ENCODE data around the gene PPP4R2. TPM values are rescaled to one million over a fixed set of nuclear protein-coding genes. Genes with fewer than 3 reads are reported as not detected.
A peak's percentile ranks its signal among the peaks of the same experiment; 100 is the strongest.
"Not testable (repeated sequence)": the region's sequence is repeated elsewhere in the genome, so short reads cannot be mapped to it uniquely, and the experiment has no call there.

Gene PPP4R2
- total RNA-seq, 1 donor from 2014 or later, result 69.4 TPM

- no peak for DNase-seq (ENCODE audit: low spot score)
Observed at GRCh38 chr3:72977060-72977808, 19.4 kb upstream of the PPP4R2 start.

DNA sequence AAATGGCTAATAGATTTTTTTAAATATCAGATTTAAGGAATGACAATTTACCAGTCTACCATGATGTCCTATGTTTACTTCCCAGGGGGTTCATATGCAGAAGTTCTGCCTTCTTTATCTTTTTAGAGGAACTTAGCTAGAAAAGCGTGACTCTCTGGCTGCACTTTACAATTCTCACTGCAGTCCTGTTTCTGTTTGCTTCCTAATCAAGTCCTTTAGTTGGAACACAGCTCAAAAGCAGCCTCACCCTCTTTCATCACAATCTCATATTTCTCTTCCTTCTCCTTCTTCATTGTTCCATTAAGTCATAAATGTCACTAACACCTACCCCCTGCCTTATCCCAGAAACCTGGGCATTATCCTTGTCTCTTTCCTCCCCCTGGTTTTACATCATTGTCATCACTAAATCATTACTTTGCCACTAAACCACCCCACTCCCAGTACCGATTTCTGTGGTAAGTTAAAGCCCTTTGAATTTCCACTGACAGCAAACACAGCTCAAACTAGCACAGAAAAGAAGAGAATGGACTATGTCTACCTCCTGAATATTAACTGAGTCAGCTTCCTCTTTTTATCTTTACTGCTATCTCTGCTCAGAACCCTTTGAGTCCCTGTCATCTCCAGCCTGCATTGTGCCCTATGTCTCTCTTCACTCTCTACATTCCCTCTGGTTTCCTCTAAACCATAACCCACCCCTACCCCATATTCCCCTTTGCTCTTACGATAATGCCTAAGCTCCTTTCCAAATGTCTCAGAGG lies 13.8 kb upstream of the PPP4R2 start:
- DNase-seq (ENCODE audit: low spot score), result no peak

GRCh38 chr3:72985576-72985975 lies 11.0 kb upstream of the PPP4R2 start:
- DNase-seq (ENCODE audit: low spot score), result no peak

DNA sequence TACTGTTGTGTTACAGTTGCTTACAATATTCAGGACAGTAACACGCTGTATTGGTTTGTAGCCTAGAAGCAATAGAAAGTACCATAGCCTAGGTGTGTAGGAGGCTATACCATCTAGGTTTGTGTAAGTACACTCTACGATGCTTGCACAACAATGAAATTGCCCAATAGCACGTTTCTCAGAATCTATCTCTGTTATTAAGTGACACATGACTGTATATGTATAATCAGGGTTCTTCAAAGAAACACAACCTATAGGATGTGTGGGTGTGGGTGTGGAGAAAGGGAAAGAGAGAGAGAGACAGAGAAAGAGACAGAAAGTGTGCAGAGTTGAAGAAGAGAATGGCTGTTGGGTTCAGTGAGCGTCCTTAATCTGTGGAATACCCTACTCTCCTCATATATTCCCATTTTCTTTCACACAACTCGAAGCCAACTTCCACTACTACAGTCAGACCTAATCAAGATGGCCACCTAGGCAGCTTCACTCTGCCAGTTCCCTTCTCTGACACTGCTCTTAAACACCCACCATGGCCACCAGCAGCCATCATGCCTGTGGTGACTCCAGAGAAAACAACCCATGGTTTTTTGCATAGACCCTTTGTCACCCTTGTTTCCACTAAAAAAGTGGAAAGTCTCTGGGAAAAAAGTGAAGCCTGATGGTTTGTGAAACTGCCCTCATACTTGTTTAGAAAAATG lies 5.8 kb upstream of the PPP4R2 start:
- DNase-seq (ENCODE audit: low spot score), result no peak

DNA sequence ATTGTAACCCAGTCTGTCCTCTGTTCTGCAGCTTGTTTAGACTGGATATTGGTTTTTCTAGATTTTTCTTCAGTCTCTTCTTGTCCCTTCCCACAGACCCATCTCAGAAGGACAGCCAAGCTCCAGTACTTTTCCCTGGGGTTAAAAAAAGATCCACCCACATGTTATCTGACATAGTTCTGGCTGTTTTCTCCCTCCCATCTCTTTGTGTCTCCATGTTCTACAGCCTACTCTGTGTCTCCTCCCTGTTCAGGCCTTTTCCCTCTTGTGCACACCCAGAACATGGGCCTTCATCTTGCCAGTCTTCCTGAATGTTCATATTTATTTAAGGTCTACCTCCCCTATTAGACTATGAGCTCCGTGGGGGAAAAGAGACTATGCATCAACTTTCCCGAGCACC lies 5.1 kb upstream of the PPP4R2 start:
- no peak for DNase-seq (ENCODE audit: low spot score)

DNA sequence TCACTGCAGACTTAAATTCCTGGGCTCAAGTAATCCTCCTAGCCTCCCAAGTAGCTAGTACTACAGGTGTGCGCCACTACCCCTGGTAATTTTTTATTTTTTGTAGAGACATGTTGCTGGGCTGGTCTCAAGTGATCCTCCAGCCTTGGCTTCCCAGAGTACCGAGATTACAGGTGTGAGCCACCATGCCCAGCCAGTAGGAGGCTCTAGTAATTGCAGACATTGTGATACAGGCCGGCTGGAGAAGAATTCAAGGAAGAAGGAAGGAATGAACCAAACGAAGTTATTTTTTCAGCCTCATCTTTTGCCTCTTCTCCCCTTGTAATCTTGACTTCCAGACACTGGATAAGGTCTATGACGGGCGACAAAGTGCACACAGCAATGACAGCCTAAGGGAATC lies 3.2 kb upstream of the PPP4R2 start:
- no peak for DNase-seq (ENCODE audit: low spot score)

DNA sequence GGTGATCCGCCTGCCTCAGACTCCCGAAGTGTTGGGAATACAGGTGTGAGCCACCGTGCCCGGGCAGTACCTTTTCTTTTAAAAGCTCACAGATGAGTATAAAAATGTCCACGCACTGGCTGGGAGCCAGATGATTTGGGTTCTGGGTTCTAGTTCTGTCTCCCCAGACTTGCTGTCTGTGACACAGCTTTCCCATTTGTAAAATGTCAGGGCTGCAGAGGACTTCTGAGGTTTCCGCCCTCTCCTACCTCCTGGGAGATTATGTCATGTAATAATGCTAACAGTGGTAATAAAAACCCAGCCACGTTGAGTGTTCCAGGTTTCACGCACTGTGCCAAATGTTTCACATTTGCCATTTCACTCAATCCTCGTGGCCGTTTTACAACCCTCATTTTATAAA lies 1.3 kb upstream of the PPP4R2 start:
- DNase-seq (ENCODE audit: low spot score), result no peak

DNA sequence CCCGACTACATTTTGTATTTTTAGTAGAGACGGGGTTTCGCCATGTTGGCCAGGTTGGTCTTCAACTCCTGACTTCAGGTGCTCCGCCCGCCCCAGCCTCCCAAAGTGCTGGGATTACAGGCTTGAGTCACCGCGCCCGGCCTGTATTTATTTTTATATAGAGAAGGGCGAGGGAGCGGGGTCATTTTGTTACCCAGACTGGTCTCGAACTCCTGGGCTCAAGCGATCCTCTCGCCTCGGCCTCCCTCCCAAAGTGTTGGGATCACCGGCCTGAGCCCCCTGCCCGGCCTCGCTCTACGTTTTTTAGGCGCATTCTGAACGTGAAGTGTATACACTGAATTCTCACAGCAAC lies 514 bp upstream of the PPP4R2 start:
- DNase-seq (ENCODE audit: low spot score), result peak; percentile 49

DNA sequence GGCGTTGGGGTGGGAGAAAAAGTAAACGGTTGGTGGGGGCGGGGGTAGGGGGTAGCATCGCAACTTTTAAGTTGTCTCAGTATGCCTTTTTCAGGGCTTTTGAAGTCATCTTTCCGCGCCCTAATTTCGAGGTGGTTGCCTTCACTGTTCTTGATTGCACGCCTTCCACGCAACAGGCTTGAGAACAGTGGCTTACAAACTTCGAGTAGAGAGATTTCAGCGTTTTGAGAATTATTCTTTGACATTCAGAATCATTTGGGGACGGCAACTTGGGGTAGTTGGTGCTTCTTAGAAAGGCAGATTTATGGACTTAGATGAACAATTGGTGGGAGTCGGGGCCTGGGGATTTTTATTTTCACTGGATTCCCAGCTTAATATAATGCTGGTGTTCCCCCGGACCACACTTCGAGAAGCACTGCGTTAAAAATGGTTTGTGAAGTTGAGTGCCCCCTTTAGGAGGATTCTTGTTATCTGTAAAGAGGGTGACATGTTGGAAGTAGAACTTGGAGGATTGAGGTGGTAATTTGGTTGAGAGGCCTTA lies 880 bp downstream of the PPP4R2 start:
- no peak for DNase-seq (ENCODE audit: low spot score)

- no peak for DNase-seq (ENCODE audit: low spot score)
Observed at GRCh38 chr3:72998466-72998865, 1.9 kb downstream of the PPP4R2 start.

GRCh38 chr3:72999951-73000350 lies 3.3 kb downstream of the PPP4R2 start:
- no peak for DNase-seq (ENCODE audit: low spot score)

DNA sequence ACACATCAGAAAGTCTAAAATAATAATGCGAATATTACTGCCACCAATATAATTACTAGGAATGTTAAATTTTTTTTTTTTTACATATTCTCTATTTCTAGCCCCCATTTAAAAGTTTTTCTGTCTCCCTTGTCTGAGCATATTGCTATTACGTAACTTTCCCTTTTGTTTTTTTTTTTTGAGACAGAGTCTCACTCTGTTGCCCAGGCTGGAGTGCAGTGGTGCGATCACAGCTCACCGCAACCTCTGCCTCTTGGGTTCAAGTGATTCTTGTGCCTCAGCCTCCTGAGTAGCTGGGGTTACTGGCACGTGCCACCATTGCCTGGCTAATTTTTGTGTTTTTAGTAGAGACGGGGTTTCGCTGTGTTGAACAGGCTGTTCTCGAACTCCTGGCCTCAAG lies 6.4 kb downstream of the PPP4R2 start:
- DNase-seq (ENCODE audit: low spot score), result not testable (repeated sequence)

DNA sequence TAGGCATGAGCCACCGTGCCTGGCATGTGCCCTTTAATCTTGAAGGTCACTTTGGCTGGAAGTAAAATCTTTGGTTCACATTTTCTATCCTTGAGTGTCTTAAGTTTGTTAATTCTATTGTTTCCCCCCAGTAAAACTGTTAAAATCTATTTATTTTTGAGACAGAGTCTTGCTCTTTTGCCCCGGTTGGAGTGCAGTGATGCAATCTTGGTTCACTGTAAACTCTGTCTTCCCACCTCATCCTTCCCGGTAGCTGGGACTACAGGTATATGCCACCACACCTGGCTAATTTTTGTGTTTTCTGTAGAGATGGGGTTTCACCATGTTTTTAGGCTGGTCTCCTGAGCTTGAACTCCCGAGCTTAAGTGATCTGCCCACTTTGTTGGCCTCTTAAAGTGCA lies 7.7 kb downstream of the PPP4R2 start:
- no peak for DNase-seq (ENCODE audit: low spot score)

DNA sequence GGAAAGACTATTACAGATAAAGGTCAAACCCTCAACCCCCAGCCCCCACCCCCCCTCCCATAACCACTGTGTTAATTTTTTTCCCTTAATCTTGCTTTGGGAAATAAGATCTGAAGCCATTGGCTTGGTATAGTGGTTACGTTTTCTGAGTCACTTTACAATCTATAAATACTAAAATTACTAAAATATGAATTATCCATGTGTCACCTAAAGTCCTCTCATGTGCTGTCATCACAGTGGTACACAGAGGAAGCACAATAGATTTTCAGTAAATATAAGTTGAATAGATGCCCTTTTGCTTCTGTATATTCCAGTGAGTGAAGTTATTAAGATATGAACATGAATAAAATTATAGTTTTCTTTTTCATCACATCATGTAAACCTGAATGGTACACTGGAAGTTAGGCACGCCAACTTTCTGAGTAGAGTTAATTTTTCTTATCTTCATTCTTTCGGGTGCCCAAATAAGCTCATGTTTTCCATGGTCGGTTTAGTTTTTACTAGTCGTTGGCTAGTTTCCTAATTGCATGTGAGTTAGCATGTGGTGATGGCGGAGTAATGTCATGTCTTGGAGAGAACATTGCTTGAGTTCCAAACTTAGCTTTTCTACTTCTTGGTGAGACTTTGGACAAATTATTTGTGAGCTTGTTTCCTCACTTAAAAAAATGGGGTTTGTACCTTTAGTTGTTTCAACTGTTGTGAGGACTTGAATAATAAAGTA lies 11.5 kb downstream of the PPP4R2 start:
- no peak for DNase-seq (ENCODE audit: low spot score)

GRCh38 chr3:73009008-73009407 lies 12.4 kb downstream of the PPP4R2 start:
- DNase-seq (ENCODE audit: low spot score), result no peak

GRCh38 chr3:73009750-73010149 lies 13.1 kb downstream of the PPP4R2 start:
- no peak for DNase-seq (ENCODE audit: low spot score)

DNA sequence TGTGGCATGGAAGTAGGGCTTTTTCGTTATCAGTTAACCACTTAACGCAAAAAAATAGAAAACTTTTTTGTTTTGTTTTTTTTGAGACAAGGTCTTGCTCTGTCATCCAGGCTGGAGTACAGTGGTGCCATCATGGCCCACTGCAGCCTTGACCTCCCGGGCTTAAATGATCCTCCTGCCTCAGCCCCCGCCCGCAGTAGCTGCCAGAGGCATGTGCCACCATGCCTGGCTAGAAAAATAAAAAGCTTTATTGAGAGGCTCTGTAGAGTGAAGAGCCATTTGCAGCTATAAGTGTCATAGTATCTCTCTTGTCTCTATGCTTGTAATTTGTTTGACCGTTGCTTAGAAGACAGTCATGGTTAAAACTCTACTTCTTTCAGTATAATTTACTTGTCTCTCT lies 13.5 kb downstream of the PPP4R2 start:
- no peak for DNase-seq (ENCODE audit: low spot score)

- DNase-seq (ENCODE audit: low spot score), result no peak
Observed at GRCh38 chr3:73018298-73018697, 21.7 kb downstream of the PPP4R2 start.

DNA sequence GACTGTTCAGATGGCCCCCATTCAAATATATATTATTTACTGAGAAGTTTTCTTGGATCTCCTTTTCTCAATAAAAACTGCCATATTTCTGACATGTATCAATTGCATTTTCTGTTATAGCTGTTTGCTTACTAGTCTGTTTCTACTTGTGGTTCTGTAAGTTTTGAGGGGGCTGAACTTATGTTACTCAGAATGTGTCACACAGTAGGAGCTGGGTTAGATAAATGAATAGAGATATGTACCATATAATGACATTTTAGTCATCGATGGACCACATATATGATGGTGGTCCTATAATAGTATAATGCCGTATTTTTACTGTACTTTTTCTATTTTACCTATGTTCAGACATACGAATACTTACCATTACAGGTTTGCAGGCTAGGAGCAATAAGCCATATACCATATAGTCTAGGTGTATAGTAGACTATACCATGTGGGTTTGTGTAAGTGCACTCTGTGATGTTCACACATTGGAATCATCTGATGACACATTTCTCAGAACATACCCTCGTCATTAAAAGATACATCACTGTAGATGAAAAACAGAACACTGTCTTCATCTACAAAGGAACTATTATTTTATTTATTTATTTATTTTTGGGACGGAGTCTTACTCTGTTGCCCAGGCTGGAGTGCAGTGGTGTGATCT lies 22.3 kb downstream of the PPP4R2 start:
- DNase-seq (ENCODE audit: low spot score), result no peak

- no peak for DNase-seq (ENCODE audit: low spot score)
Observed at GRCh38 chr3:73021301-73021835, 24.8 kb downstream of the PPP4R2 start.

- DNase-seq (ENCODE audit: low spot score), result no peak
Observed at GRCh38 chr3:73024836-73025235, 28.2 kb downstream of the PPP4R2 start.
